Naive thymus-derived CD8-positive, alpha-beta T cell (primary cell): ENCODE measurements around the gene HAUS2. TPM values are rescaled to one million over a fixed set of nuclear protein-coding genes. Genes with fewer than 3 reads are reported as not detected.
"Not testable (repeated sequence)": the region's sequence is repeated elsewhere in the genome, so short reads cannot be mapped to it uniquely, and the experiment has no call there.

Source experiments
- ATAC-seq, 2 donors: fragments of 150-1000 bp; cut with Tn5 transposase in 1 of 2; sonication (Bioruptor Pico), chemical (Tn5 transposase) in 1 of 2; 1 replicate in 1 of 2; 2 replicates in 1 of 2; pipeline ENCODE4 v1.10.0; 2021; ENCODE audit warnings: mild to moderate bottlenecking in 2 of 2, moderate library complexity in 2 of 2
- POLR2A ChIA-PET: fragments of 350-600 bp; sonication (Branson Sonifier 250); formaldehyde crosslinking; loops from one replicate; lab custom pipeline; 2021; ENCODE audit warnings: antibody characterized with exemption; lab: Charles Lee
- DNase-seq, 10 donors: peaks; one replicate each; pipeline versions ENCODE4 v3.0.0 to v3.0.0-alpha.2; 2020 to 2022
- H3K27ac Mint-ChIP-seq, 10 donors: one replicate each; pipeline ENCODE4 v1.8.0; 2020 to 2022; ENCODE audit warnings: mild to moderate bottlenecking in 10 of 10, mixed read lengths in 10 of 10, moderate library complexity in 4 of 10, inconsistent platforms in 1 of 10
- H3K27me3 Mint-ChIP-seq, 5 donors: one replicate each; pipeline ENCODE4 v1.8.0; 2021 to 2022; ENCODE audit warnings: mixed read lengths in 5 of 5
- H3K36me3 Mint-ChIP-seq, 3 donors: one replicate each; pipeline ENCODE4 v1.8.0; 2020 to 2022; ENCODE audit warnings: mixed read lengths in 3 of 3, mild to moderate bottlenecking in 2 of 3, inconsistent platforms in 1 of 3
- H3K4me1 Mint-ChIP-seq, 4 donors: one replicate each; pipeline ENCODE4 v1.8.0; 2021 to 2022; ENCODE audit warnings: mixed read lengths in 4 of 4
- H3K4me3 Mint-ChIP-seq, 10 donors: one replicate each; pipeline ENCODE4 v1.8.0; 2020 to 2022; ENCODE audit warnings: mild to moderate bottlenecking in 10 of 10, mixed read lengths in 10 of 10, moderate library complexity in 6 of 10, inconsistent platforms in 1 of 10
- H3K9me3 Mint-ChIP-seq, 9 donors: one replicate each; pipeline ENCODE4 v1.8.0; 2020 to 2022; ENCODE audit warnings: mixed read lengths in 9 of 9, mild to moderate bottlenecking in 3 of 9, inconsistent platforms in 1 of 9, moderate library complexity in 1 of 9
- polyA plus RNA-seq, 3 donors: library from polyadenylated mRNA; unstranded; fragments of 300-500 nt; fragmentation: Illumina TruSeq; gene quantifications; one replicate each; pipeline ENCODE4 v1.2.3, GENCODE V29; 2021
- total RNA-seq, 8 experiments: library from RNA in 2 of 8; stranded (reverse) in 2 of 8; gene quantifications; one replicate each; pipeline ENCODE4 v1.2.3 and lab custom pipeline; 2021 to 2026

The HAUS2 gene
- total and polyA plus RNA-seq, 5 experiments from 2014 or later = 19.1 to 25.4 (median 21.1) TPM

- Mint-ChIP-seq H3K27me3 (no peaks in the 10 kb centered on the region), H3K36me3 (peaks cover 0 to 12% (median 6%) of the 10 kb centered on the region in 3 donors), H3K4me3 (no peak overlapping the region), H3K9me3 (no peaks in the 10 kb centered on the region), H3K4me1 (no peaks in the 10 kb centered on the region), H3K27ac (no peak overlapping the region)
- POLR2A ChIA-PET = interaction anchor here (0.6 kb wide), 1 partner anchor 14 kb away, joined by 3 read pairs; no protein-coding TSS in a partner anchor
- ATAC-seq = no peak
- DNase-seq = no peak
Measured at GRCh38 chr15:42594095-42594494, 45.5 kb downstream of the HAUS2 start.

DNA sequence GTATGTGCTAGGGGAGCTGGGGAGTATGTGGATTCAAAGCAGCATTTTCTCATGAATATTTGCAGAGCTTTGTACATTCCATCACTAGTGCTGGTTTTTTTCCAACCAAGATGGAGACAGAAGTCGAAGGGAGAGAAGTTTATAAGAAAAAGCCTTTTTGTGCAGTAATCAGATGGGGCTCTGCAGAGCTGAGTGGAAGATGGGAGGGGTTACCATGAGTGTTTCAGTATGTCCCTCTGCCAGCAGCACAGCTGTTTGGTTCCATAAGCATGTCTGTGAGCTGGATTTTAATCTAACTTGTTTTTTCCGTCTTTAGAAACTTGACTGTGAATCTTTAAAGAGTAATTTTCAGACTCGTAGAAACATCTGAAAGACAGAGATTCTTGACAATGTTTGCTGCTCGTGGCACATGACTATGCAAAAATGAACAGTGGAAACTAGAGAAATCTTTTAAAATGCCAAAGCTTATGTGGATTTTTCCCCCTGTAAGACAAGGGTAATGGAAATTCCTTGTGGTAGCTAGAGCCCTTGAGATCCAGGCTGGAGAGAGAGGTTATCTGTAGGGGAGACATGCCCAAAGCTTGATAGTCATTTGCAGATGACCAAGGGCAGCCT lies 47.1 kb downstream of the HAUS2 start:
- peak overlapping the region in 1 of 10 donors; percentile 6 for H3K27ac Mint-ChIP-seq
- H3K4me1 Mint-ChIP-seq = no peaks in the 10 kb centered on the region
- H3K27me3 Mint-ChIP-seq = no peaks in the 10 kb centered on the region
- POLR2A ChIA-PET = interaction anchor here (0.8 kb wide), 1 partner anchor 425 kb away, joined by 3 read pairs; no protein-coding TSS in a partner anchor
- DNase-seq (no peak), ATAC-seq (no peak)
- H3K36me3 Mint-ChIP-seq = peaks cover 0 to 14% (median 6%) of the 10 kb centered on the region in 3 donors
- H3K4me3 Mint-ChIP-seq = no peak overlapping the region
- H3K9me3 Mint-ChIP-seq = no peaks in the 10 kb centered on the region

DNA sequence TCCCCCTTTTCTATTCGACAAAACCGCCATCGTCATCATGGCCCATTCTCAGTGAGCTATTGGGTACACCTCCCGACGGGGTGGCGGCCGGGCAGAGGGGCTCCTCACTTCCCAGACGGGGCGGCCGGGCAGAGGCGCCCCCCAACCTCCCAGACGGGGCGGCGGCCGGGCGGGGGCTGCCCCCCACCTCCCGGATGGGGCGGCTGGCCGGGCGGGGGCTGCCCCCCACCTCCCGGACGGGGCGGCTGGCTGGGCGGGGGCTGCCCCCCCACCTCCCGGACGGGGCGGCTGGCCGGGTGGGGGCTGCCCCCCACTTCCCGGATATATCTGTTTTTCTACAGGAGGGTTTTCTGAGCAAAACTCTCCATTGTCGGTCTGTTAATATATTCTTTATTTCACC lies 52.7 kb downstream of the HAUS2 start:
- Mint-ChIP-seq H3K36me3 (peaks cover 0 to 11% (median 2%) of the 10 kb centered on the region in 3 donors), H3K4me1 (peaks cover 15 to 37% (median 31%) of the 10 kb centered on the region in 4 donors)
- POLR2A ChIA-PET, H3K27me3 Mint-ChIP-seq, H3K27ac Mint-ChIP-seq, H3K9me3 Mint-ChIP-seq, H3K4me3 Mint-ChIP-seq, ATAC-seq, DNase-seq: not testable (repeated sequence)

DNA sequence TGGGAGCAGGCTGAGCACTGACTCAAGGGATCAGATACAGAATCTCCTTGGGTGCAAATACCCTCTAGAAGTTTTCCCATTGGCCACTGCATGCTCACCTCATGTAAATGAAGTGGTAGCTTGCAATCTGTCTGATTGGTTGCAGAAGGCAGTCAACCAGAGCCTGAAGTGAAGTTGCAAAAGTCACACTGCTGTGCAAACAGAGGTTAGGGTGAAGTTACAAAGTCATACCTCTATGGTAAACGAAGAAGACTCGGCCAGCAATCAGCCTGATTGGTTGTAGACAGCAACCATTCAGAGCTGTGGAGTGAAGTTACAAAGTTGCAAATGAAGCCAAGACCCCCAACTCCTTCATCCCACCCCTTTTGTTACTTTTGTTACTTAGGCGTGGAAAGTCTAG lies 53.9 kb downstream of the HAUS2 start:
- no peaks in the 10 kb centered on the region for H3K27me3 Mint-ChIP-seq
- no peak overlapping the region for H3K27ac Mint-ChIP-seq
- no peaks in the 10 kb centered on the region for H3K9me3 Mint-ChIP-seq
- no peak for DNase-seq
- no peak for ATAC-seq
- H3K4me1 Mint-ChIP-seq = peaks cover 15 to 43% (median 40%) of the 10 kb centered on the region in 4 donors
- no peak overlapping the region for H3K4me3 Mint-ChIP-seq
- peaks cover 0 to 9% (median 2%) of the 10 kb centered on the region in 3 donors for H3K36me3 Mint-ChIP-seq
- POLR2A ChIA-PET = no interaction called here

DNA sequence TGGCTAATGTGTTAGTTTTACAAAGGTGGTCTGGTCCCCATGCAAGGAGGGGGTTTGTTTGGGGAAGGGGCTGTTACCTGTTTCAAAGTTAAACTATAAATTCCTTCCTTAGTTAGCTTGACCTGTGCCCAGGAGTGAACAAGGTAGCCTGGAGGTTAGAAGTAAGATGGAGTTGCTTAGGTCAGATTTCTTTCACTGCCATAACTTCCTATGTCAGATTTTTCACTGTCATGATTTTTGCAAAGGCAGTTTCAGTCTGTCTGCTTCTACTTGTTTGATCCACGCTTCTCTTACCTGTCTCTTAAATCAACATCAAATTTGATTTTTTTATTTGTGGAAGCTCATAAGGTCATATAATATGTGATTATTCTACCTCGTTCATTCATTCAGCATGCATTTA lies 55.3 kb downstream of the HAUS2 start:
- no peaks in the 10 kb centered on the region for H3K9me3 Mint-ChIP-seq
- peak overlapping the region in 6 of 10 donors; percentile 43 to 71 (median 70) for H3K4me3 Mint-ChIP-seq
- no peak for DNase-seq
- peak overlapping the region in 7 of 10 donors; percentile 10 to 85 (median 68) for H3K27ac Mint-ChIP-seq
- no peak for ATAC-seq
- H3K4me1 Mint-ChIP-seq = peaks cover 23 to 57% (median 54%) of the 10 kb centered on the region in 4 donors
- POLR2A ChIA-PET = no interaction called here
- H3K27me3 Mint-ChIP-seq = no peaks in the 10 kb centered on the region
- peaks cover 0 to 9% (median 2%) of the 10 kb centered on the region in 3 donors for H3K36me3 Mint-ChIP-seq

DNA sequence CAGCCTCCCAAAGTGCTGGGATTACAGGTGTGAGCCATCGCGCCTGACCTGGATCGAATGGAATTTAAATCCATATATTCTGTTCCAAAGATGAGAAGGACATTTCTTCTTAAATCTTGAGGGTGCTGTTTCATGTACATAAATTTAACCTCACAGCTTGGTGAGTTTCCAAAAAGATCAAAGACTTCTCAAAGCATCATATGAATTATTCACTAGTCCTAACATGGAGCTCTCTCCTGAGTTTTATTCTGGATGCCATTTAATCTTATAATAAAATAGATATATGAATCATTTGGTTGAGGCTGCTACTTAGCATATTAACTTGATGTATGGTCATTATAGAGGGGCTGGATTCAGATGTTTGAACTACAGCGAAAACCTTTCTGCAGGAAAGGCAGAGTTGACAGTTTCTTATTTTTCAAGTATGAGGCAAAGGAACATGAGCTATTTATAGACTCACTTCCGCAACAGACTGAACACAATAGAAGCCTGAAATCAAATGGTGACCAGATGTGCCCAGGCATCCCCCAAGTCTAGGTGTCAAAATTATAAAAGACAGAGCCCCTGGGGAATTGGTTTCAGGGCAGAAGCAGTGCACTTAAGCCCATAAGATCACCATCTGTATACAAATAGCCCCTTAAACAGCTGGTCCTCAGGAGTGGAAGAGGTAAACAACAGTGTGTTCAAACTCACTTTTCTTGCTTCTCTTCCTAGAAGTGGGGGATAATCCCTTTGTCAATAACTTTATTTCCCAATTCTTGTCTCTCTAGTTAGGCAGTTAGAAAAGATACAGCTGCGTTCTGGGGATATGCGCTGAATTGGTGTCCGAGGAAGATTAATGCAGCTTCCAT lies 56.5 kb downstream of the HAUS2 start:
- peak in 4 of 10 donors; percentile 5 to 43 (median 34) for DNase-seq
- Mint-ChIP-seq H3K36me3 (peaks cover 0 to 6% (median 0%) of the 10 kb centered on the region in 3 donors), H3K4me1 (peaks cover 25 to 62% (median 58%) of the 10 kb centered on the region in 4 donors), H3K9me3 (no peaks in the 10 kb centered on the region), H3K27me3 (no peaks in the 10 kb centered on the region), H3K27ac (peak overlapping the region; percentile 60 to 94 (median 90)), H3K4me3 (peak overlapping the region; percentile 51 to 85 (median 77))
- peak; percentile 34 to 46 for ATAC-seq
- POLR2A ChIA-PET = interaction anchor here (0.5 to 2.9 kb wide), 6 partner anchors 24 to 1061 kb away, joined by 4 to 26 read pairs (median 6); partner anchors contain the start of genes HAUS2, LRRC57 and STARD9

- peaks cover 0 to 4% (median 0%) of the 10 kb centered on the region in 3 donors for H3K36me3 Mint-ChIP-seq
- ATAC-seq (no peak), DNase-seq (no peak)
- POLR2A ChIA-PET = interaction anchor here (0.6 to 2.9 kb wide), 5 partner anchors 25 to 1061 kb away, joined by 4 to 26 read pairs (median 9); partner anchors contain the start of genes HAUS2, LRRC57 and STARD9
- H3K27ac Mint-ChIP-seq = peak overlapping the region; percentile 58 to 94 (median 90)
- no peaks in the 10 kb centered on the region for H3K27me3 Mint-ChIP-seq
- peak overlapping the region in 9 of 10 donors; percentile 46 to 85 (median 77) for H3K4me3 Mint-ChIP-seq
- H3K9me3 Mint-ChIP-seq = no peaks in the 10 kb centered on the region
- H3K4me1 Mint-ChIP-seq = peaks cover 25 to 64% (median 58%) of the 10 kb centered on the region in 4 donors
Measured at GRCh38 chr15:42605796-42606195, 57.2 kb downstream of the HAUS2 start.

DNA sequence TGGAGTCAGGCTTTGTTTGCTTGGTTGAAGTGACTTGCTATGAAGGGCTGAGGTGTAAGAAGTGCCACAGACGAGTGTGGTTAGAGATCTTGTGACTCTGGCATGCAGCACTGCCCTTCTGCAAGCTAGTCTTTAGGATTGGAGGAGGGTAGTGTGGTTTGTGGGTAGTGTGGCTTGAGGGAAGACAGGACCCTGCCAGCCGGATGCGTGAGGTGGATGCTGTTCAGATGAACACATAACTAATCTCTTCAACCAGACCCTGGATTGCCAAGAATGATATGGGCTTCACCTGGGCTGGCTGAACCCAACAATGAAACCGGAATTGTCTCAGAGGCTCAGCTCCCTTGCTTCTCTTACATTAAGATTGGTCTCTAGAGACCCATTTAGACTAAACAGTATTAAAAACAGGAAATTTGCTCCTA lies 59.5 kb downstream of the HAUS2 start:
- DNase-seq = peak; percentile 8 to 64 (median 41)
- Mint-ChIP-seq H3K4me3 (peak overlapping the region; percentile 61 to 79 (median 71)), H3K27me3 (no peaks in the 10 kb centered on the region), H3K9me3 (no peaks in the 10 kb centered on the region), H3K36me3 (no peaks in the 10 kb centered on the region), H3K4me1 (peaks cover 25 to 63% (median 55%) of the 10 kb centered on the region in 4 donors), H3K27ac (peak overlapping the region; percentile 24 to 91 (median 82))
- peak; percentile 75 to 76 for ATAC-seq
- POLR2A ChIA-PET = interaction anchor here (0.5 to 1.9 kb wide), 5 partner anchors 14 to 1937 kb away, joined by 3 to 13 read pairs (median 8); partner anchors contain the start of genes HAUS2, LRRC57 and STARD9

DNA sequence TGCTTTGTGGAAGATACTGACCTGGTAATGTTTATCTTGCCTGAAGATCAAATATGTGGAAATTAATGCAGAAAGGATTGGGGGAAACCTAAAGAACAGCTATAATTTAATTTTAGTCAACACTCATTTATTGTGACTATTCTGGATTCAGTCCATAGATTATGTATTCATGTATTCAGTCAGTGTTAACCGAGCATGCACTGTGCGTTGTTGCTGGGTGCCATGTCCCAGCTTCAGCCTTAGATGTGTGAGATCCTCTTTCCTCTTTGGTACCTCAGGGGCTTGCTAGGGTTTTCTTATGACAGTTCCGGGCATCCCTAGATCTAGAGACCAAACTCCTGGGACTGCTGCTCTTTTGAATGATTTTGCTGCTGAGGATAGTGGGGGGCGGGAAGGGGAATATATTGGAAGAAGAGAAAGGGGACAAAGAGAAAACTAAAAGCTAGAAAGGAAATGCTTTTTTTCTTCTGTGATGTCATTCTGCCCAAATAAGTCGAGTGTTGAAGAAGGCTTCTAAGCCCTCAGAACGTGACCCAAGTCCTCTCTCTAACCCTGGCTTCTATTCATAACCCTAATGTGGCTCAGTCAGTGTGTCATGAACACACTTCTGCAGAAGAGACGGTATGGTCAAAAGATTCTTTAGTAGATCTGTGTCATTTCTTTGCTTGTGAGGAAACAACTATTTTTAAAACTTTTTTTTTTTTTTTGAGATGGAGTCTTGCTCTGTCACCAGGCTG lies 60.3 kb downstream of the HAUS2 start:
- ATAC-seq (peak; percentile 36 to 68), DNase-seq (peak in 4 of 10 donors; percentile 3 to 25 (median 20))
- H3K27me3 Mint-ChIP-seq = no peaks in the 10 kb centered on the region
- H3K27ac Mint-ChIP-seq = peak overlapping the region; percentile 8 to 91 (median 78)
- peaks cover 23 to 56% (median 49%) of the 10 kb centered on the region in 4 donors for H3K4me1 Mint-ChIP-seq
- no peaks in the 10 kb centered on the region for H3K36me3 Mint-ChIP-seq
- POLR2A ChIA-PET = interaction anchor here (0.5 to 1.9 kb wide), 7 partner anchors 28 to 1936 kb away, joined by 3 to 13 read pairs (median 4); partner anchors contain the start of genes HAUS2, LRRC57 and STARD9
- peak overlapping the region; percentile 56 to 85 (median 74) for H3K4me3 Mint-ChIP-seq
- no peaks in the 10 kb centered on the region for H3K9me3 Mint-ChIP-seq

GRCh38 chr15:42611532-42611931 lies 62.9 kb downstream of the HAUS2 start:
- H3K4me3 Mint-ChIP-seq = no peak overlapping the region
- H3K9me3 Mint-ChIP-seq = no peaks in the 10 kb centered on the region
- H3K27ac Mint-ChIP-seq = peak overlapping the region in 2 of 10 donors; percentile 24 to 26
- H3K27me3 Mint-ChIP-seq = no peaks in the 10 kb centered on the region
- no peak for DNase-seq
- no peak for ATAC-seq
- H3K36me3 Mint-ChIP-seq = peaks cover 0 to 2% (median 0%) of the 10 kb centered on the region in 3 donors
- peaks cover 10 to 29% (median 23%) of the 10 kb centered on the region in 4 donors for H3K4me1 Mint-ChIP-seq
- POLR2A ChIA-PET = no interaction called here

GRCh38 chr15:42612367-42612912 lies 63.8 kb downstream of the HAUS2 start:
- H3K27ac Mint-ChIP-seq = peak overlapping the region in 2 of 10 donors; percentile 22 to 26
- no peaks in the 10 kb centered on the region for H3K9me3 Mint-ChIP-seq
- DNase-seq = no peak
- POLR2A ChIA-PET = interaction anchor here (0.7 kb wide), 1 partner anchor 178 kb away, joined by 6 read pairs; no protein-coding TSS in a partner anchor
- ATAC-seq = no peak
- H3K27me3 Mint-ChIP-seq = no peaks in the 10 kb centered on the region
- no peak overlapping the region for H3K4me3 Mint-ChIP-seq
- H3K36me3 Mint-ChIP-seq = peaks cover 0 to 2% (median 0%) of the 10 kb centered on the region in 3 donors
- peaks cover 10 to 23% (median 17%) of the 10 kb centered on the region in 4 donors for H3K4me1 Mint-ChIP-seq
